GM18873 (cell line): ENCODE measurements around the gene FMN2.

Experiments used
- ATAC-seq: cut with Tn5 transposase; IDR thresholded peaks from one replicate; pipeline ENCODE4 v1.9.1; 2021; ENCODE audit warnings: mild to moderate bottlenecking, moderate library complexity, moderate number of reproducible peaks; ENCODE audit not compliant: unreplicated experiment, low FRiP score

Gene FMN2

DNA sequence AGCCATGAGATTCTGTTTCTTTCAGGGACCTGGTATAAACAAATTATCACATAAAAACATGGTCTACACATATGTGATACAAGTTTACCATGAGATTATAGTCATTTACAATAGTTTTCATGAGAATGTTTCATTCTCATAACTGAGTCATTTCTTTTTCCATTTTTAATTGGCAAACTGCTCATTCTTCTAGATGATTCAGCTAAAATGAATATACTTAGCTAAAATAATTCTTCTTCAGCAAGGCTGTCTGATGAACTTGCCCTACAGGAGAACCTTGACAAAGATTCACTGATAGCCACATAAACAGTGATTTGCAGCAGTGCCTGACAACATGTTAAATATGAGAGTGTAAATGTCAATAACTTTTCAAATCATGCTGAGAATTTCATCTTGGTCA lies 253.2 kb downstream of the FMN2 start:
- ATAC-seq, result no peak

DNA sequence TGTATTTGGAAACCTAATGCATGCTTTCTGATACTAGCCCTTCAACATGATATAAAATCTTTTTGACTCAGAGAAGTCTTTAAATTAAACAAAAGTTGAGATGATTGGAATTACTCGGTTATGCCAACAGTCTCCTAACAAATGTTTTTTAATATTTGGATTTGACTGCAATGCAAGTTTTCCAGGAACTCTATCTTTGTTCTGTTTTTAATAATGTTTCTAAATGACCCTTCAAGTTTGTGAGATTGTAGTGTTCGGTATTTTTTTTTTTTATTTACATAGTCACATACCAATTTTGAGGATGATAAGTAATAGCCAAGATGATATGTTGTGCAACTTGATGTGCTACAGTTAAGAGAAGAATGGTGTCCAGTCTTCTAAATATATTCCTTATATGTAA lies 258.0 kb downstream of the FMN2 start:
- no peak for ATAC-seq

DNA sequence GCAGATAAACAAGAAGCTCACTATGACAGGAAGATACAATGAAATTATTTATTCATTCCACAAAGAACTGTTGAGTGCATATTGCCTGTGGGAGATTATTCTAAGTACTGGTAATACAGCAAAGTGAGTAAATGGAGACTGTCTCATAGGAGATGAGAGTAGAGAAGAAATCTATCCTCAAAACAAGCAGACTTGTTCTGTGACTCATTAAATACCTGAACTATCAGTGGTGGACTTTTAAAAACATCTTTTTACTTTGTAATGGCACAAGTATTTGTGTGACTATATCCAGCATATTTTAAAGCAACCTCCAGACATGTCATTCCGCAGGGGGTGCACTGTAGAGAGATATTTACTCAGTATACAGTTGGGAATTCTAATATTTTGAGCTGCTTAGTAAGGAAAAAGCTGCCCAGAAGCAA lies 259.2 kb downstream of the FMN2 start:
- no peak for ATAC-seq

DNA sequence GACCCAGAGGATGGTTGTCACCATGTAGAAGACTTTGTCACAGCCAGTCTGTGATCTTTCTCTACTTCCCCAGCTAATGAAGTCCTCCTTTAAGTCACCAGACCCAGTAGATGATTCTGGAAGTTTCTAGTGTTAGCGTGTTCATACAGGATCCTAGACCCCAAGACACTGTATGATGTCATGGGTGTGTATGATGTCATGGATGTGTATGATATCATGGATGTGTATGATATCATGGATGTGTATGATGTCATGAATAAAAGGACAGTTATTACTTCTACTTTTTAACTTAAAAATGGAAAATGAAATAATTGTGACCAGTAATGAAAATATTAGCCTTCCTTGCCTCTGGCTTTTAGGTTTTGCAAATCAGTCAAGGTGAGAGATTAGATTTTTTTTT lies 260.0 kb downstream of the FMN2 start:
- no peak for ATAC-seq

DNA sequence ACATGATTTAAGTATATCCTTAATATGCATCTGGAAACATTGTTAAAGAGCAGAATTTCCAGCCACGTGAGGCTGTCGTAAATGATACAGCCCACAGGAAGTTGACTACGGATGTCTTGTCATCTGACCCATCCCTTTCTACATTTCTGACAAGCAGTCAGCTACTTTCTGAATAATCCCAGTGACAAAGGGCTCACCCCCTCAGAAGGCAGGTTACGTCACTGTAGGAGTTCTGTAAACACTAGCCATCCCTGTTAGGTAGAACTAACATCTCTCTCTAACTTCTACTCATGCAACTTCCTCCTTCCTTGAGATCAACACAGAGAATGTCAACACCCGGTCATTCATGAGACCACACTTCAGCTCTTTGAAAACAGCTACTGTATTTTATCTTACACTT lies 261.1 kb downstream of the FMN2 start:
- ATAC-seq, result no peak

DNA sequence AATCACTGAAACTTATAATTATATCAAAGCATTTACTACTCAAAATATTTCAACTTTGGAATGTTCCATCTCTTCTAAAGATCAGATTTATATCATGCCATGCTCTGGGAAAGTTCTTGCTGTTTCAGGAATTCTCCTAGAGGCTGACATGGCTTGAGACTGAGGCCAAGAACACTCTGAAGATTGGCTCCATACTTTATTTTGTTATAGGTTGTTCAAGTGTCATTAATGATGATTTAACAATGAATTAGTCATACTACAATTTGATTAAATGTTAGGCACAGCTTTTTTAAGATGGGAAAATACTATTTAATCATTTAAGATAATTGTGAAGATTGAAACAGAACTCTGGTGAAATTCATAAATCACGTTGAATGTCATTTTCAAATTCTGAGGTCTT lies 264.9 kb downstream of the FMN2 start:
- ATAC-seq, result no peak

DNA sequence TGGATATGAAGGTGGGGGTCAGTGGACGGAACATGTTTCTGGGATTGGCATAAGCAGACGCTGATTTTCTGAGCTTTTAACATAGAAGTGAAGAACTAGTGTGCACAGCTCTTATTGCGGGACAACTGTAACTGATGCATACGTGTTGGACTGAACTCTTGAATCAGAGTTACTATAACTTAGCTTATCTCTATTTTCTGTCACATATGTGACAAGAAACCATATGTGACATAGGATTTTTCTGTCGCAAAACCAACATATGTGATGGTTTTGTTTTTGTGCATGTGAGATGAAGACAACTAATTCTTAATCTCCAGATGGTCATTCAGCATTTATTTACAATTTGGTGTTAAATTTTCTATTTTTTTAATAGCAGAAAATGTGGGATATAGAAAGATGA lies 270.4 kb downstream of the FMN2 start:
- ATAC-seq, result no peak

DNA sequence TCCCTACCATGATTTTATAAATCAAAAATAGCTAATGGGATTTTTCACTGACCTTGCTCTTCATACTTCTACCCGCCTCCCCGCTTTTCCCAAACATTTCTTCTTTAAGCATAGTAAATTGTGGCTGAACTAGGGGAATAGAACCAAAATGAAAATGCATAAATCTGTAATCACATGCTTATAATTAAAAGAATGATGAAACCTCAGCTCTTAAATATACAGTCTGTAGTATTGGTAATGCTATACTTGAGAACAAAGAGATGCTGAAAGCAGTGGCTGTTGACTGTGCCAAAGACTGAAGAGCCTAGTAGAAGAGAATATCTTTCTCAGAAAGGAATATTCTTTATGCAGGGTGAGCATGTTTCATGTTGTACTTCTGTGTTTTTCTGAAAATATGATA lies 271.1 kb downstream of the FMN2 start:
- ATAC-seq, result no peak

DNA sequence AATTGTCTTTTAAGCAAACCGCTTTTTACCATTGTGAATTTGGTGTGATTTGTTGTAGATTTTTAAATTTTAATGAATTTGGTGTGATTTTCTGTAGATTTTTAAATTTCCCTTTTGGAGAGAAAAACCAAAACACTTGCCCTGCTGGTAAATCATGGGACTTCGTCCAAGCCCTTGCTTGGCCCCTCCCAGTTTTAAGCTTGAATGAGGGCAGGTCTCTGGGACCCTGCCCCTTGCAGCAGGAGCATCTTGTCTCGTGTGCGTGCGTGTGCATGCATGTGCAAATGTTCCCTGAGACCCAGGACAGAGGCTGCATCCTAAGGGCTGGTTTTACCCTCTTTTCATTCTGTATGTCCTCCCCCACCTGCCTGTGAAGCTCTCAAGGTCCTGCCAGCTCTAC lies 271.6 kb downstream of the FMN2 start:
- no peak for ATAC-seq

DNA sequence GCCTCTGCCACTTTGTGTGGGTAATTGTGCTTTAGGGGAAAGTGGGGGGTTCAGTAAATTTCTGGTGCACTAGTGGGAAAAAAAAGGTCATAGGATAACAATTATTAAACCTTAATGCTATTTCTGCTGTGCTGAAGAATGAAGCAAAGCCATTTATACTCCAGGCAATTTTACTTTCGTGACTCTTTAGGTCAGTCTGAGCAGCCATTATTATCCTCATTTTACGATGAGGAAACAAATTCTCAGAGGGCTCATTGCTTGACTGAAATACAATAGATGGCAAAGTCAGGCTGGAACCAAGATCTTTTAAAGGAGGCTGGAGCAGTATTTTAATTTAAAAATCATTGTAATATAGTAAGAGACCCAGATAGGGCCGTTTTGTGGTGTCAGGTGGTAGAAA lies 272.2 kb downstream of the FMN2 start:
- no peak for ATAC-seq

DNA sequence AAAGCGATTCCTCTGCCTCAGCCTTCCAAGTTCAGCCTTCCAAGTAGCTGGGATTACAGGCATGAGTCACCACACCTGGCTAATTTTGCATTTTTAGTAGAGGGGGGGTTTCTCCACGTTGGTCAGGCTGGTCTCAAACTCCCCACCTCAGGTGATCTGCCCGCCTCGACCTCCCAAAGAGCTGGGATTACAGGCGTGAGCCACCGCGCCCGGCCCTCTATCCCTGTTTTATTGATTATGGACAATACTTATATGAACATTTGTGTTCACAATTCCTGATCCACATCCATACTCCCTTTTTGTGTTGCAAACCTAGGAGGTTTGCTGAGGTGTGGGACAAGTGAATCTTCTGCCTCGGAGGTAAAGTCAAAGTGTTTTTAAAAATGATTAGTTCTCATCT lies 275.0 kb downstream of the FMN2 start:
- ATAC-seq, result no peak

DNA sequence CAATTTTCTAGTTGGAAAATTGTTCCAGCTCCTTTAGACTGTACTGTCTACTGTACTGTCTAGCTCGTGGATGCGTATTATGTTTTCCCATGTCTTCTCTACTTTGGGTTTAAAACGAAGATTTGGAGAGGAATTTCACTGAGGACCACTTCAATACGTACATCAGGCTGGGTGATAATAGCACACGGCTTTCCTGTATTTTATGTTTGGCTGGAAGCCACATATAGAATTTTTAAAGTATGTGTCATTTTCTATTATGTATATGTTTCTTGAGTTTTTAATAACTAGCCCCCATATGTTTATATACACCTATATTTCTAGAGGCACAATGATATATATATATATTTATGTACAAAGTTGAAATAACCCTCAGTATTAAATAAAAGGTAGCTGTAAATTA lies 293.9 kb downstream of the FMN2 start:
- ATAC-seq, result no peak

DNA sequence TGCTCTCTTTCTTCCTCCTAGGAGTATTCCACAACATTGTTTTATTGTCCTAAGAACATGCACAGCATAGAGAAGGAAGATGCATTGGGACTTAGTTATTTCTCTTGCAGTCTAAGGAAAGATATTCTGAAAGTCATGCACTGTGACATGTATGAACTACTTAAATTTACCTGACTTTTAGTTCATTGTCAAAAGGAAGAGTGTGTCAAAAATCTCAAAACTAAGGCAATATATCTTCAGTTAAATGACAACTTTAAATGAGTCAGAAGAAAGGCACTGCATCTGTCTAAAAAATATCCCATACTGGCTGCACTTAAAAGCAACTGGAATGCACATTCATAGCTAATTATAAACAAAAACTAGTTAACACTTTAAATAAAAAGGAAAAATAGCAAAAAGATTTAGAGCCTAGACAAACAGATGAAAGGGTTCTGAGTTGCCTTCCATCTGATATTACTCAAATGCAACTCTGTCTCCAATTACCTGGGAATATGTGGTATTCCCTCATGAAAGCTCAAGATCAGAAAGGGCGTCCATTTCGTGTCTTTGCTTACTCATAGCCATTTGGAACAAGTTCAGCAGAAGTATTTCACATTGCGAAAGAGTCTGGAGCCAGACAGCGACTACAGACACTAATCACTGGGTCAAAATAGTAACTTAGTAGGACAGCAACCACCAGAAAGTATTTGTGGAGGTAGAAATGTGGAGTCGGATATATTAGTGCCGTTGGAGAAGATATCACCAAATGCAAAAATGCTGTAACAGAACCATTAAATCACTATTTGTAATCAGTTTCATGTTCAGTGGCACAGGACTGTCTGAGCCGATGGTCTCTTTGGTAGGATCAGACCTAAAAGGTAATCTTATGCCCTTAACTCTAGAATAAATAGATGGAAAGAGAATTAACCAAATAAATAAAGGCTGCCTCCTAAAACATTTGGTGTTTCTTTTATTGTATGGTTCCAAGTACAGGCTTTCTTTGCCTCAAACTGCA lies 294.6 kb downstream of the FMN2 start:
- no peak for ATAC-seq

DNA sequence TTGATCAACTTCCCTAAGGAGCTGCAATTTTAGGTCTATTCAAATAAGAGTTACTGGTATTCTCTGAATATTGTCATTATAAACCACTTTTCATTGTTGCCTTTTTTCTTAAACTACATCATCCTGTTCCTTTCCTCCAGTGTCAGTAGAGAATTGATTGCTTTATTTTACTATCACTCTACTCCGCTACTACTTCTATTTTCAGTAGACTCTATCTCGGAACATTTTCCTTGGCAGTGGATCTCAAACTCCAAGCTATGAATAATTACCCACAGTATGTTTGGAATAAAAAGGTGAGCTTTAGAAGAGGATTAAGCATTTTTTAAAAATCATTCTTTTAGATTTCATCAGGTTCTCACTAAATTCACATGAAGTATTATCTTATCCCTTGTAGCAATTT lies 295.4 kb downstream of the FMN2 start:
- ATAC-seq, result no peak

DNA sequence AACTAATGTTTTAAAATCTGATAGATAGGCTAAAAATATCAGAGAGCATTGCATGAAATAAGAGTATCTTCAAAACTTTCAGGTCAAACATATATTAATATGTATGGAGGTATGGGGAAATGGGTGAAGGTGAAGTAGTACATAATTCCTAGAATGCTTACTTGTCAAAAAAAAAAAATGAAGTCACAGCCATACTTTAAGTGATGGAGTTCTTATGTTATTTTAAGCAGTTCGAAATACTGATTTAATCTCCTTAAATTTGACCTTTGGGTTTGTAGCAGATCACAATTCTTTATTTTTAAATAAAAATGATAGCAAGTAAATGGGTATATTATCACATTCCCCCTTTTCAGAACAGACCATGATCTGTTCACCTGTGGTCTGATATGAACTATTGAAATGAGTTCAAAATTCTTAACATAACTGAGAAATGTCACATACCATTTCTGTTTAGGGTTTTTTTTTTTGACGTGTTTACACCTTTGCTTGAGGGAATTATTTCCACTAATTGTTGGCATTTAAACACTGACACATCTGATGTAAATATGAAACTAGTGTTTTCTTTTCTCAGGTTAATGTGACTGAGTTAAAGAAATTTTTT lies 300.1 kb downstream of the FMN2 start:
- no peak for ATAC-seq

DNA sequence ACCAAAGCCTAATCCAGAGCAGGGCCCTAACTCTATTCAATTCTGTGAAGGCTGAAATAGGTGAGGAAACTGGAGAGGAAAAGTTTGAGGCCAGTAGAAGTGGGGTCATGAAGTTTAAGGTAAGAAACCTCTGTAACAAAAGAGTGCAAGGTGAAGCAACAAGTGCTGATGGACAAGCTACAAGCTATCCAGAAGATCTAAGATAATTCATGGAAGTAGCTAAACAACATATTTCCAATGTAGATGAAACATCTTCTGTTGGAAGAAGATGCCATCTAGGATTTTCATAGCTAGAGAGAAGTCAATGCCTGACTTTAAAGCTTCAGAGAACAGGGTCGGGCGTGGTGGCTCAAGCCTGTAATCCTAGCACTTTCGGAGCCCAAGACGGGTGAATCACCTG lies 302.7 kb downstream of the FMN2 start:
- ATAC-seq, result no peak

DNA sequence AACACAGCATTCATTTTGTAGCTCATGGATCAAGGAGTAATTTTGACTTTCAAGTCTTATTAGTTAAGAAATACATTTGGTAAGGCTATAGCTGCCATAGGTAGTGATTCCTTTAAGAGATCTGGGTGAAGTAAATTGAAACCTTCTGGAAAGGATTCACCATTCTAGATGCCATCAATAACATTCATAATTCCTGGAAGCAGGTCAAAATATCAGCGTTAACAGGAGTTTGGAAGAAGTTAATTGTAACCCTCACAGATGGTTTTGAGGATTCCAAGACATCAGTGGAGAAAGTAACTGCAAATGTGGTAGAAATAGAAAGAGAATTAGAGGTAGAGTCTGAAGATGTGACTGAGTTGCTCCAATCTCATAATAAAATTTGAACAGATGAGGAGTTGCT lies 303.7 kb downstream of the FMN2 start:
- no peak for ATAC-seq

DNA sequence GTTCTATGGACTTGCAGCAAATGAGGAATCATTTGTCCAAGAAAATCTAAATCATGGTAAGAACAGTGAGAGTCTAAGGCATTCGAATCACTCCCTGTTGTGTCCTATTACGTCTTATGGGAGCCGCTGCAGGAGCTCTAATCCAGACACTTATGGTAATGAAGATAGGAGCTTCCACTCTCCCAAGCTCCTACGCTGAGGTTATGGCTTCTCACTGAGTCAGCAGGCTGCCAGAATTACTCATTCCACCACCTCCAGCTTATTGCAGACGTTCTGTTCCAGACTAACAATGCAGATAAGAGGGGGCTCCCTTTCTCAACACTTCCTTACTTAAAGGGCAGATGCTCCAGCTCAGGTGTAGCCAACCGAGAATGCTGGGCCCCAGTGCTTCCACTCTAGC lies 307.7 kb downstream of the FMN2 start:
- no peak for ATAC-seq

DNA sequence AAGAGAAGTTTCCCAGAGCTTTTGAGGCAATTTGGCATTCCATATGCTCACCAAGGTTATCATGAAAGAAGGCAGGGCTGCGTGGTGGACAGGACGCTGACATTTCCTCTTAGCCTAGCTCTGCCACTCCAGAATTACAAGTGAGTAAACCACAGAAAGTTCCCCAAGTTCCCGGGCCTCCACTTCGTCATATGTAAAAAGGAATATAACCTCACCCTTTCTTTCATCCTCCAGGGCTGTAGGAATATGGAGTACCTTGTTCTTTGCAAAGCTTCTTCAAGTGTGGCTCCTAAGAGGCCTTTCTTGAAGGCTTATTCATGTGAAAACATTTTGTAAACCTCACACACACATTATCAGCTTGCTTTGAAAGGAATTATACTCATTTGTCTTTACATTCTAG lies 310.0 kb downstream of the FMN2 start:
- ATAC-seq, result no peak

DNA sequence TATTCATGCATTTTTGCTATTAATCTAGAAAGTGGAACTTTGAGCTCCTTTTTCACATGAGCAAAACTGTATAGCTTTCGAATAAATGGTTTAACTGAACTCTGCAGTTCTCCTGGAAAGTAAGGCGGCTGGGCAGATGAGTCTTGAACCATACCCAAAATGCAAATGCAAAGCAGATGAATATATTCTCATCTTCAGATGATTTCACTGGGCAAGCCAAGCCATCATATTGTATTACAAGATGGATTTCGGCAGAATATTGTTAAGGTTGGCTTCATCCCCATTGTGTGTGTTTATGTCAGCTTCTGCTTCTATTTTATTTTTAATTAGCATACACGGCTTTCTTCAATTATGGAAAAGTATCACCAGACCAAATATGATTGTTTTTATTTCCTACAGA lies 310.6 kb downstream of the FMN2 start:
- ATAC-seq, result no peak

DNA sequence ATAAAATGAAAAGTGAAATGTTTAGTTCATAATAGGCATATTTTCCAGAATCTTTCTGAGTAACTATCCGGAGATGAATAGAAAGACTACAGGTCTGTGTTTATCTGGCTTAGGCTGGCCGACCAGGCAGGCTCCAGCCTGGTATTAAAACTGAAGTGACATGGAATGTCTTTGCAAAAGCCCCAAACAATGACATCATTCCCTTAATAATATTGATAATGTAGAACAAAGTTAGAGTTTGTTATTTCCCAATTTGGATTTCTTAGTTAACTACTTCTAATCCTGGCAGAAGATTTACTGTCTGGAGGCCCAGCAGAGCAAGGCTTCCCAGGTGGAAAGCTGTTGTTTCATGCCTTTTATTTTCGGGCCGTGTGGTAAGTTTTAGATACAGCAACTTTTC lies 312.6 kb downstream of the FMN2 start:
- no peak for ATAC-seq

DNA sequence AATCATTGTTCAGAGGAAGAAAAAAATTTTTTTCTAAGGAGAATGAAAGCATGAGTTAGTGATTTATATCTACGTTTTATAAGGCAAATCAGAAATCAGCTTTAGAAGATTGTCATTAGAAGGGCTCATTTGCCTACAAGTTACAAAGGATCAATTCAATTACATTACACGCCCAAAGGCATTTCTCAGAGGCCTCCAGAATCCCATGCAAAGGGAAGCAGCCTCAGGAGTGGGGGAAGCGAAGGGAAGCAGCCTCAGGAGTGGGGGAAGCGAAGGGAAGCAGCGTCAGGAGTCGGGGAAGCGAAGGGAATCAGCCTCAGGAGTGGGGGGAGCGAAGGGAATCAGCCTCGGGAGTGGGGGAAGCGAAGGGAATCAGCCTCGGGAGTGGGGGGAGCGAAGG lies 314.1 kb downstream of the FMN2 start:
- ATAC-seq, result no peak
